CD4-positive, alpha-beta T cell (primary cell): ENCODE measurements around the gene EDAR. TPM values are rescaled to one million over a fixed set of nuclear protein-coding genes. Genes with fewer than 3 reads are reported as not detected.

Source experiments
- ATAC-seq: fragments of 200-7000 bp; cut with Tn5 transposase; one replicate; pipeline ENCODE4 v1.10.0; 2022; ENCODE audit warnings: mild to moderate bottlenecking; ENCODE audit not compliant: poor library complexity
- CTCF ChIA-PET: fragments of 350-600 bp; sonication (Branson Sonifier 250); formaldehyde crosslinking; loops from one replicate; lab custom pipeline; 2021; ENCODE audit warnings: antibody characterized with exemption, inconsistent platforms; lab: Charles Lee
- POLR2A ChIA-PET: fragments of 350-600 bp; sonication (Branson Sonifier 250); formaldehyde crosslinking; loops from one replicate; lab custom pipeline; 2021; ENCODE audit warnings: antibody characterized with exemption, inconsistent platforms; lab: Charles Lee
- DNase-seq, 14 experiments: peaks; one replicate each; pipeline ENCODE4 v3.0.0-alpha.2; 2013 to 2020; ENCODE audit warnings: mixed read lengths in 2 of 14
- H3K27ac ChIP-seq, 2 donors: one replicate each; pipeline versions ENCODE4 v1.5.1 to v1.7.0; 2013; ENCODE audit warnings: low read length in 2 of 2, low read depth in 1 of 2, mild to moderate bottlenecking in 1 of 2
- H3K27me3 ChIP-seq, 2 experiments: 1 replicate in 1 of 2; 2 replicates in 1 of 2; pipeline versions ENCODE4 v1.6.1 to v1.7.0; 2013; ENCODE audit warnings: low read length in 2 of 2, control low read depth in 1 of 2, mild to moderate bottlenecking in 1 of 2, moderate library complexity in 1 of 2; ENCODE audit not compliant: insufficient read depth in 2 of 2, control insufficient read depth in 1 of 2
- H3K36me3 ChIP-seq: one replicate; pipeline ENCODE4 v1.6.1; 2013; ENCODE audit warnings: low read length, control low read depth; ENCODE audit not compliant: insufficient read depth
- H3K4me1 ChIP-seq: one replicate; pipeline ENCODE4 v1.6.1; 2013; ENCODE audit warnings: low read length, control low read depth; ENCODE audit not compliant: insufficient read depth
- H3K4me3 ChIP-seq: one replicate; pipeline ENCODE4 v1.5.1; 2013; ENCODE audit warnings: mild to moderate bottlenecking, low read length, moderate library complexity
- H3K9me3 ChIP-seq, 2 experiments: 1 replicate in 1 of 2; 2 replicates in 1 of 2; pipeline versions ENCODE4 v1.6.1 to v1.7.0; 2013; ENCODE audit warnings: low read length in 2 of 2, mild to moderate bottlenecking in 2 of 2, control low read depth in 1 of 2, moderate library complexity in 1 of 2; ENCODE audit not compliant: control insufficient read depth in 1 of 2, insufficient read depth in 1 of 2
- H3K27ac Mint-ChIP-seq: one replicate; pipeline ENCODE4 v1.8.0; 2020; ENCODE audit warnings: mixed read lengths
- H3K27me3 Mint-ChIP-seq: one replicate; pipeline ENCODE4 v1.8.0; 2021; ENCODE audit warnings: mixed read lengths
- H3K36me3 Mint-ChIP-seq: one replicate; pipeline ENCODE4 v1.8.0; 2021; ENCODE audit warnings: low read depth, mixed read lengths
- H3K4me1 Mint-ChIP-seq: one replicate; pipeline ENCODE4 v1.8.0; 2021; ENCODE audit warnings: low read depth, mixed read lengths
- H3K4me3 Mint-ChIP-seq: one replicate; pipeline ENCODE4 v1.8.0; 2020; ENCODE audit warnings: mild to moderate bottlenecking, mixed read lengths
- H3K9me3 Mint-ChIP-seq: one replicate; pipeline ENCODE4 v1.8.0; 2020; ENCODE audit warnings: mixed read lengths
- CTCF ChIP-seq: fragments of 200-600 bp; IDR thresholded peaks from one replicate; pipeline ENCODE4 v1.8.0; 2022; ENCODE audit warnings: antibody characterized with exemption, mild to moderate bottlenecking
- intact Hi-C, 2 experiments: fragments of 100-400 bp; cut with DNase I in 1 of 2; cut with micrococcal nuclease in 1 of 2; formaldehyde crosslinking; loops; one replicate each; pipeline versions ENCODE4 v1.15.1 to v1.9.0; 2023 to 2025; cut with DNase I, micrococcal nuclease
- total RNA-seq, 174 experiments: library from RNA in 2 of 174; stranded (reverse) in 2 of 174; gene quantifications; one replicate each; pipeline ENCODE4 v1.2.3 and lab custom pipeline; 2021 to 2026

The EDAR gene
- total RNA-seq, 2 experiments from 2014 or later, result 9.4 to 10.3 TPM

GRCh38 chr2:108855194-108855593 lies 133.8 kb downstream of the EDAR start:
- intact Hi-C loops, result loop anchor here (1.0 to 2.0 kb wide), 3 partner anchors 73 to 655 kb away; partner anchors contain the start of gene EDAR (in 1 of the 2)
- Mint-ChIP-seq H3K9me3 (no peaks in the 10 kb centered on the region), H3K27me3 (no peaks in the 10 kb centered on the region), H3K4me3 (no peak overlapping the region), H3K4me1 (peaks cover 3% of the 10 kb centered on the region), H3K36me3 (peaks cover 7% of the 10 kb centered on the region), H3K27ac (no peak overlapping the region)
- ATAC-seq (peak; percentile 82), DNase-seq (peak in 3 of 14 experiments; percentile 50 to 54 (median 51))
- Histone ChIP-seq H3K36me3 (no peaks in the 10 kb centered on the region), H3K27ac (no peak overlapping the region), H3K4me3 (no peak overlapping the region), H3K4me1 (no peaks in the 10 kb centered on the region), H3K27me3 (no peaks in the 10 kb centered on the region), H3K9me3 (no peaks in the 10 kb centered on the region)
- peak; percentile 64 for TF ChIP-seq CTCF
- CTCF ChIA-PET, result no interaction called here
- POLR2A ChIA-PET, result no interaction called here

GRCh38 chr2:108854484-108854883 lies 134.5 kb downstream of the EDAR start:
- peaks cover 7% of the 10 kb centered on the region for H3K36me3 Mint-ChIP-seq
- intact Hi-C loops, result loop anchor here in 1 of 2 experiments (2.0 kb wide), 1 partner anchor 134 kb away; the partner anchor contains the start of gene EDAR
- POLR2A ChIA-PET, result no interaction called here

GRCh38 chr2:108853421-108853820 lies 135.6 kb downstream of the EDAR start:
- H3K9me3 Mint-ChIP-seq, result no peaks in the 10 kb centered on the region
- H3K36me3 Mint-ChIP-seq, result peaks cover 7% of the 10 kb centered on the region
- H3K4me3 Mint-ChIP-seq, result no peak overlapping the region
- H3K4me1 Mint-ChIP-seq, result peaks cover 3% of the 10 kb centered on the region
- Histone ChIP-seq H3K4me3 (no peak overlapping the region), H3K27me3 (no peaks in the 10 kb centered on the region), H3K36me3 (no peaks in the 10 kb centered on the region), H3K9me3 (no peaks in the 10 kb centered on the region), H3K27ac (no peak overlapping the region), H3K4me1 (no peaks in the 10 kb centered on the region)
- H3K27ac Mint-ChIP-seq, result no peak overlapping the region
- no peak for DNase-seq
- ChIA-PET POLR2A (no interaction called here), CTCF (interaction anchor here (2.4 kb wide), 1 partner anchor 657 kb away, joined by 10 read pairs; no protein-coding TSS in a partner anchor)
- intact Hi-C loops, result no loop called here
- TF ChIP-seq CTCF, result no peak
- ATAC-seq, result no peak
- H3K27me3 Mint-ChIP-seq, result no peaks in the 10 kb centered on the region

More at GRCh38 chr2:108854484-108854883, 134.5 kb downstream of the EDAR start:
- DNase-seq (no peak), ATAC-seq (no peak)
- Mint-ChIP-seq H3K4me1 (peaks cover 3% of the 10 kb centered on the region), H3K4me3 (no peak overlapping the region), H3K27me3 (no peaks in the 10 kb centered on the region), H3K27ac (no peak overlapping the region), H3K9me3 (no peaks in the 10 kb centered on the region)
- no peaks in the 10 kb centered on the region for H3K4me1 ChIP-seq
- CTCF ChIA-PET, result interaction anchor here (2.4 kb wide), 1 partner anchor 656 kb away, joined by 10 read pairs; no protein-coding TSS in a partner anchor
- no peaks in the 10 kb centered on the region for H3K27me3 ChIP-seq
- no peak for TF ChIP-seq CTCF
- no peaks in the 10 kb centered on the region for H3K36me3 ChIP-seq
- no peak overlapping the region for H3K4me3 ChIP-seq
- H3K9me3 ChIP-seq, result no peaks in the 10 kb centered on the region
- no peak overlapping the region for H3K27ac ChIP-seq
